ENCODE results near the gene FNBP1L. TPM values are rescaled to one million over a fixed set of nuclear protein-coding genes. Genes with fewer than 3 reads are reported as not detected.
A peak's percentile ranks its signal among the peaks of the same experiment; 100 is the strongest.

FNBP1L gene
- total RNA-seq, 1 experiment from 2014 or later: 119 TPM

DNA sequence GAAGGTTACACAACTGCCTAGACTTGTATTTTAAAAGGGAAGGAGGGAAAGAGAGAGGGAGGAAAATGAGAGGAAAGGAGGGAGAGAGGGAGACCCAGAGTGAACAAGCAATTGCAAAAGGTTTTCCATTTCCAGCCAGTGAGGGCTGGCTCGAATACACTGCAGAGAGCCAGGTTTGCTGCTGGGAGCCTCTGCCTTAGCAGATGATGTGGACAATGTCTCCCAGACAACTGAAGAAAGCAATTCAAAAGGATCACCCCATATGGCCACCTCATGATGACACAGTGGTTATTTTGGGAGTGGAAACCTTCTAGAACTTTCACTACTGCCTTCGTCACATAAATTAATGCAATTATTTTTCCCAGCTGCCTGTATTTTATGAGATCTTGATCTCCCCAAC lies 147.3 kb downstream of the FNBP1L start:
- Histone ChIP-seq H3K9ac (ENCODE audit: extremely low read depth, insufficient read length, low read length) (no peak overlapping the region), H4K91ac (ENCODE audit: insufficient read length, low read depth, low read length) (no peak overlapping the region), H3K79me2 (ENCODE audit: insufficient read depth, low read length) (no peaks in the 10 kb centered on the region), H2BK15ac (ENCODE audit: low read depth, low read length) (no peak overlapping the region), H3K27ac (ENCODE audit: insufficient read length, low read depth, low read length) (no peak overlapping the region), H2BK20ac (ENCODE audit: low read depth, low read length, poor library complexity, severe bottlenecking) (no peak overlapping the region), H3K18ac (ENCODE audit: insufficient read length, low read depth, low read length) (no peak overlapping the region), H3K4ac (ENCODE audit: low read depth, low read length) (no peak overlapping the region), H3K79me1 (ENCODE audit: insufficient read depth, low read depth, low read length, poor library complexity, severe bottlenecking) (no peaks in the 10 kb centered on the region), H3K9me3 (ENCODE audit: control insufficient read depth, low read depth, low read length) (no peaks in the 10 kb centered on the region), H2AK5ac (ENCODE audit: insufficient read length, low read length) (no peak overlapping the region), H3K4me1 (ENCODE audit: insufficient read depth, low read length) (peaks cover 17% of the 10 kb centered on the region), H3K23ac (ENCODE audit: insufficient read length, low read depth, low read length) (no peak overlapping the region), H2BK120ac (ENCODE audit: low read depth, low read length, poor library complexity, severe bottlenecking) (no peak overlapping the region), H2BK5ac (ENCODE audit: insufficient read length, low read length) (no peak overlapping the region), H3K23me2 (ENCODE audit: insufficient read length, low read depth, low read length, poor library complexity, severe bottlenecking) (no peaks in the 10 kb centered on the region), H2BK12ac (ENCODE audit: insufficient read length, low read depth, low read length) (no peak overlapping the region), H3K27me3 (ENCODE audit: insufficient read depth, low read length) (no peaks in the 10 kb centered on the region), H2AFZ (ENCODE audit: low read length) (no peak overlapping the region), H4K8ac (replicated peaks; ENCODE audit: insufficient read length, low read depth, low read length) (no peak overlapping the region), H3K14ac (ENCODE audit: insufficient read depth, low read length) (no peak overlapping the region), H4K20me1 (ENCODE audit: control insufficient read depth, insufficient read depth, insufficient read length) (no peaks in the 10 kb centered on the region), H3K56ac (ENCODE audit: insufficient read length, low read depth, low read length) (no peak overlapping the region), H3K4me2 (ENCODE audit: insufficient read depth, insufficient read length, low read length) (no peak overlapping the region), H4K5ac (ENCODE audit: insufficient read length, low read depth, low read length) (no peak overlapping the region), H3T11ph (ENCODE audit: low read length) (no peak overlapping the region)
- no peak for DNase-seq
- H3K4me3 Mint-ChIP-seq: no peak overlapping the region; a peak in 1 of 5 replicates
- peaks cover 0 to 7% (median 3%) of the 10 kb centered on the region in 3 experiments; a peak in 5 of 7 replicates for H3K36me3 Mint-ChIP-seq (ENCODE audit: insufficient read depth in 1 of 3, low read depth in 3 of 3)
- H3K4me1 Mint-ChIP-seq: peaks cover 44 to 56% of the 10 kb centered on the region in 2 experiments
- no peaks in the 10 kb centered on the region for H3K9me3 Mint-ChIP-seq
- H3K27ac Mint-ChIP-seq: peak overlapping the region in 1 of 3 experiments; percentile 76; a peak in 2 of 7 replicates
- WGBS (ENCODE audit: extremely low coverage, insufficient read length, low lambda C conversion rate): no CpG with 5 or more reads among the region's 2 CpGs
- TF ChIP-seq, protein P1, sequence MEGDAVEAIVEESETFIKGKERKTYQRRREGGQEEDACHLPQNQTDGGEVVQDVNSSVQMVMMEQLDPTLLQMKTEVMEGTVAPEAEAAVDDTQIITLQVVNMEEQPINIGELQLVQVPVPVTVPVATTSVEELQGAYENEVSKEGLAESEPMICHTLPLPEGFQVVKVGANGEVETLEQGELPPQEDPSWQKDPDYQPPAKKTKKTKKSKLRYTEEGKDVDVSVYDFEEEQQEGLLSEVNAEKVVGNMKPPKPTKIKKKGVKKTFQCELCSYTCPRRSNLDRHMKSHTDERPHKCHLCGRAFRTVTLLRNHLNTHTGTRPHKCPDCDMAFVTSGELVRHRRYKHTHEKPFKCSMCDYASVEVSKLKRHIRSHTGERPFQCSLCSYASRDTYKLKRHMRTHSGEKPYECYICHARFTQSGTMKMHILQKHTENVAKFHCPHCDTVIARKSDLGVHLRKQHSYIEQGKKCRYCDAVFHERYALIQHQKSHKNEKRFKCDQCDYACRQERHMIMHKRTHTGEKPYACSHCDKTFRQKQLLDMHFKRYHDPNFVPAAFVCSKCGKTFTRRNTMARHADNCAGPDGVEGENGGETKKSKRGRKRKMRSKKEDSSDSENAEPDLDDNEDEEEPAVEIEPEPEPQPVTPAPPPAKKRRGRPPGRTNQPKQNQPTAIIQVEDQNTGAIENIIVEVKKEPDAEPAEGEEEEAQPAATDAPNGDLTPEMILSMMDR (conservative IDR thresholded peaks at IDR 0.05): no peak
- no peaks in the 10 kb centered on the region for H3K27me3 Mint-ChIP-seq (ENCODE audit: low read depth)
